Natural killer cell (primary cell): ENCODE data around the gene APBA2. TPM values are rescaled to one million over a fixed set of nuclear protein-coding genes. Genes with fewer than 3 reads are reported as not detected.
A peak's percentile ranks its signal among the peaks of the same experiment; 100 is the strongest.

Source experiments
- ATAC-seq, 3 donors: fragments of 150-1000 bp in 2 of 3; fragments of 200-7000 bp in 1 of 3; cut with Tn5 transposase; 1 replicate in 1 of 3; 2 replicates in 2 of 3; pipeline ENCODE4 v1.10.0; 2021; ENCODE audit warnings: mild to moderate bottlenecking in 2 of 3, moderate library complexity in 2 of 3
- DNase-seq, 2 donors: peaks; one replicate each; pipeline versions ENCODE4 v3.0.0 to v3.0.0-alpha.2; 2013 to 2021; ENCODE audit warnings: mixed read lengths in 1 of 2
- H3K27ac ChIP-seq: one replicate; pipeline ENCODE4 v1.5.1; 2013; ENCODE audit warnings: mild to moderate bottlenecking, low read length
- H3K27me3 ChIP-seq: one replicate; pipeline ENCODE4 v1.6.1; 2013; ENCODE audit warnings: low read length; ENCODE audit not compliant: control insufficient read depth, insufficient read depth
- H3K36me3 ChIP-seq: one replicate; pipeline ENCODE4 v1.6.1; 2013; ENCODE audit warnings: low read length; ENCODE audit not compliant: control insufficient read depth, insufficient read depth
- H3K4me1 ChIP-seq: one replicate; pipeline ENCODE4 v1.6.1; 2013; ENCODE audit warnings: low read length; ENCODE audit not compliant: control insufficient read depth, insufficient read depth
- H3K4me3 ChIP-seq: one replicate; pipeline ENCODE4 v1.5.1; 2013; ENCODE audit warnings: low read length
- H3K9me3 ChIP-seq: one replicate; pipeline ENCODE4 v1.6.1; 2013; ENCODE audit warnings: low read length; ENCODE audit not compliant: control insufficient read depth, insufficient read depth
- H3K27ac Mint-ChIP-seq, 2 donors: one replicate each; pipeline ENCODE4 v1.8.0; 2022; ENCODE audit warnings: mild to moderate bottlenecking in 2 of 2, mixed read lengths in 2 of 2, moderate library complexity in 1 of 2
- H3K27me3 Mint-ChIP-seq, 2 donors: one replicate each; pipeline ENCODE4 v1.8.0; 2022; ENCODE audit warnings: low read depth in 2 of 2, mixed read lengths in 2 of 2
- H3K36me3 Mint-ChIP-seq: one replicate; pipeline ENCODE4 v1.8.0; 2022; ENCODE audit warnings: mixed read lengths
- H3K4me1 Mint-ChIP-seq, 2 donors: one replicate each; pipeline ENCODE4 v1.8.0; 2022; ENCODE audit warnings: mixed read lengths in 2 of 2
- H3K4me3 Mint-ChIP-seq: one replicate; pipeline ENCODE4 v1.8.0; 2022; ENCODE audit warnings: mild to moderate bottlenecking, moderate library complexity, mixed read lengths
- H3K9me3 Mint-ChIP-seq, 2 donors: one replicate each; pipeline ENCODE4 v1.8.0; 2022; ENCODE audit warnings: mixed read lengths in 2 of 2
- CTCF ChIP-seq: fragments of 200-600 bp; IDR thresholded peaks from one replicate; pipeline ENCODE4 v1.8.0; 2022; ENCODE audit warnings: antibody characterized with exemption
- WGBS: methylation state at CpG from one replicate; pipeline ENCODE4 v1.1.7; 2013; ENCODE audit warnings: missing lambda C conversion rate; ENCODE audit not compliant: insufficient coverage; 5-methylcytosine and 5-hydroxymethylcytosine counted together
- intact Hi-C: fragments of 100-400 bp; cut with micrococcal nuclease; formaldehyde crosslinking; loops from one replicate; pipeline ENCODE4 v1.14.2; 2022
- total RNA-seq, 4 donors: library from RNA; stranded (reverse); fragments of 120-200 nt in 1 of 4; gene quantifications; one replicate each; pipeline versions ENCODE4 v1.2.3 to v1.2.4, GENCODE V29; 2013 to 2022

APBA2 gene
- total RNA-seq, 3 donors from 2014 or later (not counting 1 experiment from before 2014, with no cell fraction given): 96.4 to 119 (median 97.9) TPM

DNA sequence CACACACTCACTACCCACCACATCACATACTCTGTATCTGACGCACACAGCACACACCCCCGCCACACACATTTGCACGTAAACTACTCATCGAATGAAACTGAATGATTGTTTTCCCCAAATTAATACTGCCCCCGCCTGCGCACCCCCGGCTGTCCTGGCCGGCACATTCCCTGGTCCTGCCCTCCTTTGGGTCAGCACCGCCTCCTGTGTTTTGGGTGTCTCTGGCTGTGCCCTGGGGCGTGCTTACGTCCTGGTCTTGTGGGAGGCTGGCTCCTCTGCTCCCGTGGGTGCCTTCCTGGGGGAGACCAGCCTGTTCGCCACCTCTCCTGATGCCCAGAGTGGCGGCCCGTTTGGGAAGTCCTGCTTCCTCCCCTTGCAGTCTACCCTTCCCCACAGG is 30.2 kb downstream of the APBA2 start:
- H3K4me3 Mint-ChIP-seq: no peak overlapping the region
- Histone ChIP-seq H3K27ac (no peak overlapping the region), H3K27me3 (no peaks in the 10 kb centered on the region), H3K9me3 (no peaks in the 10 kb centered on the region), H3K4me1 (peaks cover 43% of the 10 kb centered on the region), H3K4me3 (no peak overlapping the region), H3K36me3 (no peaks in the 10 kb centered on the region)
- no peak for ATAC-seq
- H3K27me3 Mint-ChIP-seq: no peaks in the 10 kb centered on the region
- no peak for TF ChIP-seq CTCF
- DNase-seq: no peak
- intact Hi-C loops: no loop called here
- 94% methylated on average over 15 of the region's 15 CpGs for WGBS
- H3K27ac Mint-ChIP-seq: no peak overlapping the region
- H3K4me1 Mint-ChIP-seq: peaks cover 42 to 48% of the 10 kb centered on the region in 2 donors
- no peaks in the 10 kb centered on the region for H3K36me3 Mint-ChIP-seq
- no peaks in the 10 kb centered on the region for H3K9me3 Mint-ChIP-seq

GRCh38 chr15:28917791-28918140 is 32.0 kb downstream of the APBA2 start:
- H3K27me3 Mint-ChIP-seq: no peaks in the 10 kb centered on the region
- peak overlapping the region; percentile 53 for H3K4me3 Mint-ChIP-seq
- DNase-seq: no peak
- Histone ChIP-seq H3K4me3 (no peak overlapping the region), H3K9me3 (no peaks in the 10 kb centered on the region), H3K27me3 (no peaks in the 10 kb centered on the region), H3K27ac (no peak overlapping the region), H3K4me1 (peaks cover 49% of the 10 kb centered on the region), H3K36me3 (peaks cover 2% of the 10 kb centered on the region)
- peaks cover 35 to 48% of the 10 kb centered on the region in 2 donors for H3K4me1 Mint-ChIP-seq
- 85% methylated on average over 9 of the region's 9 CpGs for WGBS
- no peaks in the 10 kb centered on the region for H3K9me3 Mint-ChIP-seq
- intact Hi-C loops: no loop called here
- ATAC-seq: no peak
- H3K27ac Mint-ChIP-seq: peak overlapping the region in 1 of 2 donors; percentile 19
- TF ChIP-seq CTCF: no peak
- H3K36me3 Mint-ChIP-seq: no peaks in the 10 kb centered on the region

- Mint-ChIP-seq H3K4me1 (peaks cover 38 to 53% of the 10 kb centered on the region in 2 donors), H3K27ac (peak overlapping the region in 1 of 2 donors; percentile 19), H3K9me3 (no peaks in the 10 kb centered on the region), H3K36me3 (no peaks in the 10 kb centered on the region), H3K27me3 (no peaks in the 10 kb centered on the region), H3K4me3 (peak overlapping the region; percentile 53)
- Histone ChIP-seq H3K27me3 (no peaks in the 10 kb centered on the region), H3K4me1 (peaks cover 47% of the 10 kb centered on the region), H3K36me3 (peaks cover 2% of the 10 kb centered on the region), H3K9me3 (no peaks in the 10 kb centered on the region), H3K27ac (no peak overlapping the region), H3K4me3 (no peak overlapping the region)
- TF ChIP-seq CTCF: no peak
- no peak for DNase-seq
- no peak for ATAC-seq
- WGBS: 86% methylated on average over 34 of the region's 41 CpGs
- intact Hi-C loops: no loop called here
These were observed 32.6 kb downstream of the APBA2 start for GRCh38 chr15:28918141-28918983.
